MM.1S (cell line): ENCODE data around the gene CALD1.

Experiments used
- DNase-seq: peaks from one replicate; pipeline ENCODE4 v3.0.0-alpha.2; 2015
- H2AFZ ChIP-seq: fragments of 300-600 bp; sonication (generic); 2 replicates; pipeline ENCODE4 v1.6.0; 2016; ENCODE audit warnings: antibody characterized with exemption, low read length
- H3F3A ChIP-seq: fragments of 300-600 bp; sonication (generic); 2 replicates; pipeline ENCODE4 v1.6.1; 2016; ENCODE audit warnings: mild to moderate bottlenecking, antibody characterized with exemption, low read length, moderate library complexity, mixed read lengths; ENCODE audit not compliant: insufficient read depth
- H3K27ac ChIP-seq: fragments of 300-600 bp; sonication (generic); 2 replicates; pipeline ENCODE4 v1.5.1; 2016; ENCODE audit warnings: mild to moderate bottlenecking, low read length
- H3K27me3 ChIP-seq: fragments of 300-600 bp; sonication (generic); replicated peaks from 2 replicates; pipeline ENCODE4 v1.6.0; 2016; ENCODE audit warnings: low read length; ENCODE audit not compliant: insufficient read depth
- H3K36me3 ChIP-seq: fragments of 300-600 bp; sonication (generic); replicated peaks from 2 replicates; pipeline ENCODE4 v1.6.1; 2016; ENCODE audit warnings: mild to moderate bottlenecking, low read length, mixed read lengths; ENCODE audit not compliant: insufficient read depth
- H3K4me1 ChIP-seq: fragments of 300-600 bp; sonication (generic); 2 replicates; pipeline ENCODE4 v1.6.1; 2016; ENCODE audit warnings: low read length, mixed read lengths
- H3K4me2 ChIP-seq: fragments of 300-600 bp; sonication (generic); 2 replicates; pipeline ENCODE4 v1.6.0; 2016; ENCODE audit warnings: low read depth, low read length
- H3K4me3 ChIP-seq: fragments of 300-600 bp; sonication (generic); 2 replicates; pipeline ENCODE4 v1.5.1; 2016; ENCODE audit warnings: low read length, mixed read lengths
- H3K79me2 ChIP-seq: fragments of 300-600 bp; sonication (generic); 2 replicates; pipeline ENCODE4 v1.6.1; 2016; ENCODE audit warnings: mixed run types, low read length, mixed read lengths
- H3K9ac ChIP-seq: fragments of 300-600 bp; sonication (generic); 2 replicates; pipeline ENCODE4 v1.6.1; 2016; ENCODE audit warnings: low read length, mixed read lengths
- H3K9me2 ChIP-seq: fragments of 300-600 bp; sonication (generic); replicated peaks from 2 replicates; pipeline ENCODE4 v1.6.1; 2016; ENCODE audit warnings: mild to moderate bottlenecking, low read length, mixed read lengths; ENCODE audit not compliant: insufficient read depth
- H3K9me3 ChIP-seq: fragments of 300-600 bp; sonication (generic); replicated peaks from 2 replicates; pipeline ENCODE4 v1.6.1; 2016; ENCODE audit warnings: mild to moderate bottlenecking, low read length, mixed read lengths; ENCODE audit not compliant: insufficient read depth
- H4K20me1 ChIP-seq: fragments of 300-600 bp; sonication (generic); 2 replicates; pipeline ENCODE4 v1.6.1; 2016; ENCODE audit warnings: mild to moderate bottlenecking, low read length, moderate library complexity, mixed read lengths; ENCODE audit not compliant: insufficient read depth
- EZH2 ChIP-seq: fragments of 300-600 bp; sonication (generic); optimal IDR thresholded peaks from 2 replicates; pipeline ENCODE3; 2017; ENCODE audit warnings: low read depth, mild to moderate bottlenecking, antibody characterized with exemption, low read length, mixed read lengths
- EZH2phosphoT487 ChIP-seq: fragments of 300-600 bp; sonication (generic); IDR thresholded peaks from 2 replicates; pipeline ENCODE4 v1.6.1; 2018; ENCODE audit warnings: antibody characterized with exemption, low read length
- TF ChIP-seq, protein P1 (sequence below): fragments of 300-600 bp; sonication (generic); IDR thresholded peaks from 2 replicates; pipeline ENCODE4 v1.5.1; 2016; ENCODE audit warnings: antibody characterized with exemption, low read length, mixed read lengths

Gene CALD1, protein sequence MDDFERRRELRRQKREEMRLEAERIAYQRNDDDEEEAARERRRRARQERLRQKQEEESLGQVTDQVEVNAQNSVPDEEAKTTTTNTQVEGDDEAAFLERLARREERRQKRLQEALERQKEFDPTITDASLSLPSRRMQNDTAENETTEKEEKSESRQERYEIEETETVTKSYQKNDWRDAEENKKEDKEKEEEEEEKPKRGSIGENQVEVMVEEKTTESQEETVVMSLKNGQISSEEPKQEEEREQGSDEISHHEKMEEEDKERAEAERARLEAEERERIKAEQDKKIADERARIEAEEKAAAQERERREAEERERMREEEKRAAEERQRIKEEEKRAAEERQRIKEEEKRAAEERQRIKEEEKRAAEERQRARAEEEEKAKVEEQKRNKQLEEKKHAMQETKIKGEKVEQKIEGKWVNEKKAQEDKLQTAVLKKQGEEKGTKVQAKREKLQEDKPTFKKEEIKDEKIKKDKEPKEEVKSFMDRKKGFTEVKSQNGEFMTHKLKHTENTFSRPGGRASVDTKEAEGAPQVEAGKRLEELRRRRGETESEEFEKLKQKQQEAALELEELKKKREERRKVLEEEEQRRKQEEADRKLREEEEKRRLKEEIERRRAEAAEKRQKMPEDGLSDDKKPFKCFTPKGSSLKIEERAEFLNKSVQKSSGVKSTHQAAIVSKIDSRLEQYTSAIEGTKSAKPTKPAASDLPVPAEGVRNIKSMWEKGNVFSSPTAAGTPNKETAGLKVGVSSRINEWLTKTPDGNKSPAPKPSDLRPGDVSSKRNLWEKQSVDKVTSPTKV

GRCh38 chr7:134778941-134779740, at the start of gene CALD1:
TSS of gene CALD1 (plus strand) at chr7:134779634. CDS start at chr7:134867734, 88,100 bp downstream.
- no peak within 1 kb of the TSS for H3K27ac ChIP-seq
- no peak within 1 kb of the TSS for H3K9ac ChIP-seq
- H3K27me3 ChIP-seq, result no peaks in the 10 kb centered on the region
- H2AFZ ChIP-seq, result peak within 1 kb of the TSS; percentile 54
- no peaks in the 10 kb centered on the region for H3K9me3 ChIP-seq
- no peaks in the 10 kb centered on the region for H3K4me1 ChIP-seq
- no peaks in the 10 kb centered on the region for H3K79me2 ChIP-seq
- no peaks in the 10 kb centered on the region for H3K9me2 ChIP-seq
- H3K4me2 ChIP-seq, result peak within 1 kb of the TSS; percentile 49; the same call in 1 of the 2 replicates
- no peaks in the 10 kb centered on the region for H3F3A ChIP-seq
- H4K20me1 ChIP-seq, result no peaks in the 10 kb centered on the region
- peak; percentile 22 for DNase-seq
- TF ChIP-seq, protein P1, sequence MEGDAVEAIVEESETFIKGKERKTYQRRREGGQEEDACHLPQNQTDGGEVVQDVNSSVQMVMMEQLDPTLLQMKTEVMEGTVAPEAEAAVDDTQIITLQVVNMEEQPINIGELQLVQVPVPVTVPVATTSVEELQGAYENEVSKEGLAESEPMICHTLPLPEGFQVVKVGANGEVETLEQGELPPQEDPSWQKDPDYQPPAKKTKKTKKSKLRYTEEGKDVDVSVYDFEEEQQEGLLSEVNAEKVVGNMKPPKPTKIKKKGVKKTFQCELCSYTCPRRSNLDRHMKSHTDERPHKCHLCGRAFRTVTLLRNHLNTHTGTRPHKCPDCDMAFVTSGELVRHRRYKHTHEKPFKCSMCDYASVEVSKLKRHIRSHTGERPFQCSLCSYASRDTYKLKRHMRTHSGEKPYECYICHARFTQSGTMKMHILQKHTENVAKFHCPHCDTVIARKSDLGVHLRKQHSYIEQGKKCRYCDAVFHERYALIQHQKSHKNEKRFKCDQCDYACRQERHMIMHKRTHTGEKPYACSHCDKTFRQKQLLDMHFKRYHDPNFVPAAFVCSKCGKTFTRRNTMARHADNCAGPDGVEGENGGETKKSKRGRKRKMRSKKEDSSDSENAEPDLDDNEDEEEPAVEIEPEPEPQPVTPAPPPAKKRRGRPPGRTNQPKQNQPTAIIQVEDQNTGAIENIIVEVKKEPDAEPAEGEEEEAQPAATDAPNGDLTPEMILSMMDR, result no peak
- TF ChIP-seq EZH2phosphoT487 (no peak), EZH2 (no peak)
- no peaks in the 10 kb centered on the region for H3K36me3 ChIP-seq
- H3K4me3 ChIP-seq, result peak within 1 kb of the TSS; percentile 23

GRCh38 chr7:134729895-134730294, 49.5 kb upstream of the CALD1 start:
- H3K36me3 ChIP-seq, result no peaks in the 10 kb centered on the region
- no peak for TF ChIP-seq EZH2
- no peak for TF ChIP-seq EZH2phosphoT487
- TF ChIP-seq, protein P1, result no peak
- H2AFZ ChIP-seq, result no peak overlapping the region
- no peak for DNase-seq
- H3K9me3 ChIP-seq, result no peaks in the 10 kb centered on the region
- 0 out of 2 replicates have a peak, but pooled peaks cover 6% of the 10 kb centered on the region for H3F3A ChIP-seq
- no peaks in the 10 kb centered on the region for H3K27me3 ChIP-seq
- H3K4me1 ChIP-seq, result peaks cover 18% of the 10 kb centered on the region
- no peaks in the 10 kb centered on the region for H3K79me2 ChIP-seq
- no peak overlapping the region for H3K4me2 ChIP-seq
- H3K9ac ChIP-seq, result no peak overlapping the region
- no peaks in the 10 kb centered on the region for H3K9me2 ChIP-seq
- no peaks in the 10 kb centered on the region for H4K20me1 ChIP-seq
- H3K27ac ChIP-seq, result no peak overlapping the region
- no peak overlapping the region for H3K4me3 ChIP-seq

DNA sequence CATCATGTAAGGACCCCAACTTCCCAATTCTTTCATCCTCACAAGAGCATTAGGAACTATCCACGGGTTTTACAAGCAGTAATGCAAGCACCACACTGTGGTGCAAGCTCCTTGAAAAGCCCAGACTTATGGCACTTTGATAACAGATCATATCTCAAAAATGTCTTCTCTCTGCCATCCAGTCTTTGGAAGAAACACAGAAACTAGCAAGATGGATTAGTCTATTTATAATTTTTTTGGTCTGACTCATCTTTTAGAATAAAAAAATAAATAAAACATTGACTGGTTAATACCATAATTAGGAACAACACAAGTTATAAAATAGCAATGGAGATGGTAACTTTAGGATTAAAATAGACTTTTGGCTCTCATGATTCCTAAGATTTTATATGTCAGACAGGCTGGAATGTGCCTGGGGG, 49.0 kb upstream of the CALD1 start:
- no peak for DNase-seq
- no peak overlapping the region for H3K9ac ChIP-seq
- H2AFZ ChIP-seq, result no peak overlapping the region
- 0 out of 2 replicates have a peak overlapping the region, but pooled peaks have one; percentile 2 for H3K4me2 ChIP-seq
- H3K4me3 ChIP-seq, result no peak overlapping the region
- H3K36me3 ChIP-seq, result no peaks in the 10 kb centered on the region
- H3K79me2 ChIP-seq, result no peaks in the 10 kb centered on the region
- H3F3A ChIP-seq, result 0 out of 2 replicates have a peak, but pooled peaks cover 6% of the 10 kb centered on the region
- H3K27ac ChIP-seq, result no peak overlapping the region
- H3K4me1 ChIP-seq, result peaks cover 18% of the 10 kb centered on the region
- no peaks in the 10 kb centered on the region for H3K9me2 ChIP-seq
- H4K20me1 ChIP-seq, result no peaks in the 10 kb centered on the region
- H3K9me3 ChIP-seq, result no peaks in the 10 kb centered on the region
- TF ChIP-seq EZH2, result no peak
- no peak for TF ChIP-seq EZH2phosphoT487
- H3K27me3 ChIP-seq, result no peaks in the 10 kb centered on the region
